ENCODE data around the gene ZFHX2. TPM values are rescaled to one million over a fixed set of nuclear protein-coding genes. Genes with fewer than 3 reads are reported as not detected.
"Not testable (repeated sequence)": the region's sequence is repeated elsewhere in the genome, so short reads cannot be mapped to it uniquely, and the experiment has no call there.

ZFHX2 gene
- total and polyA plus RNA-seq, 2 of the 13 experiments (the other 11 are each of a cell fraction or from before 2014, with no cell fraction given) = 0.17 to 0.44 TPM

GRCh38 chr14:23583761-23584526 lies 32.4 kb upstream of the ZFHX2 start (continued):
- TF ChIP-seq MED8 (CRISPR knock-in tag; IDR thresholded peaks at IDR 0.05; ENCODE audit: insufficient replicate concordance) (peak; percentile 99), JUN (CRISPR knock-in tag; IDR thresholded peaks at IDR 0.05) (peak; percentile 71; the same call in 1 of the 2 replicates), SRY (CRISPR knock-in tag; IDR thresholded peaks at IDR 0.05) (peak; percentile 98; the same call in 1 of the 2 replicates), ZNF251 (CRISPR knock-in tag; IDR thresholded peaks at IDR 0.05) (peak; percentile 96; the same call in 1 of the 2 replicates), KMT2B (CRISPR knock-in tag; IDR thresholded peaks at IDR 0.05) (0 out of 2 replicates have a peak, but pooled peaks have one; percentile 53), ZNF614 (CRISPR knock-in tag; IDR thresholded peaks at IDR 0.05; ENCODE audit: borderline replicate concordance) (peak; percentile 73; the same call in 1 of the 2 replicates), SOX6 (IDR thresholded peaks at IDR 0.05) (0 out of 2 replicates have a peak, but pooled peaks have one; percentile 22), SOX6 (CRISPR knock-in tag; IDR thresholded peaks at IDR 0.05) (peak; percentile 78; the same call in 1 of the 2 replicates), SP1 (CRISPR knock-in tag; IDR thresholded peaks at IDR 0.05) (peak; percentile 88), ZNF253 (CRISPR knock-in tag; IDR thresholded peaks at IDR 0.05; ENCODE audit: borderline replicate concordance) (peak; percentile 83), ZNF704 (CRISPR knock-in tag; IDR thresholded peaks at IDR 0.05; ENCODE audit: borderline replicate concordance) (peak; percentile 89), ZNF501 (CRISPR knock-in tag; IDR thresholded peaks at IDR 0.05) (peak; percentile 93), ZNF589 (CRISPR knock-in tag; conservative IDR thresholded peaks at IDR 0.05) (peak; percentile 97), MNT (IDR thresholded peaks at IDR 0.05) (peak; percentile 22; the same call in 1 of the 2 replicates), GTF2F1 (IDR thresholded peaks at IDR 0.05; ENCODE audit: low read length) (peak; percentile 74; the same call in 1 of the 2 replicates), BRCA1 (CRISPR knock-in tag; IDR thresholded peaks at IDR 0.05) (peak; percentile 85; the same call in 1 of the 2 replicates), ZSCAN22 (CRISPR knock-in tag; IDR thresholded peaks at IDR 0.05) (peak; percentile 76; the same call in 1 of the 2 replicates), ZNF331 (CRISPR knock-in tag; IDR thresholded peaks at IDR 0.05) (peak; percentile 96), ATF7-NPFF (CRISPR knock-in tag; IDR thresholded peaks at IDR 0.05; ENCODE audit: low read depth) (peak; percentile 94), RAD51 (IDR thresholded peaks at IDR 0.05; ENCODE audit: borderline replicate concordance) (peak; percentile 34; the same call in 1 of the 2 replicates), HOXA7 (CRISPR knock-in tag; IDR thresholded peaks at IDR 0.05) (peak; percentile 99), THAP11 (CRISPR knock-in tag; IDR thresholded peaks at IDR 0.05) (peak; percentile 86), HMGXB4 (CRISPR knock-in tag; IDR thresholded peaks at IDR 0.05; ENCODE audit: borderline replicate concordance in 1 of 2, low read depth in 1 of 2) (peak; percentile 78 to 93; a peak in 3 of 4 replicates), HNRNPK (IDR thresholded peaks at IDR 0.05; ENCODE audit: low read depth, low read length, poor library complexity, severe bottlenecking) (peak; percentile 45), KDM6A (CRISPR knock-in tag; IDR thresholded peaks at IDR 0.05; ENCODE audit: low read depth) (0 out of 2 replicates have a peak, but pooled peaks have one; percentile 50), GLI4 (CRISPR knock-in tag; IDR thresholded peaks at IDR 0.05; ENCODE audit: borderline replicate concordance) (peak; percentile 61; the same call in 1 of the 2 replicates)
- not testable (repeated sequence) for TF ChIP-seq SP1 (IDR thresholded peaks at IDR 0.05)

Data from HepG2 (cell line).